Measurements from ENCODE around the gene CLIP3. TPM values are rescaled to one million over a fixed set of nuclear protein-coding genes. Genes with fewer than 3 reads are reported as not detected.

CLIP3 gene
- total RNA-seq, 4 donors from 2014 or later: 1.8 to 9.8 (median 5.2) TPM

DNA sequence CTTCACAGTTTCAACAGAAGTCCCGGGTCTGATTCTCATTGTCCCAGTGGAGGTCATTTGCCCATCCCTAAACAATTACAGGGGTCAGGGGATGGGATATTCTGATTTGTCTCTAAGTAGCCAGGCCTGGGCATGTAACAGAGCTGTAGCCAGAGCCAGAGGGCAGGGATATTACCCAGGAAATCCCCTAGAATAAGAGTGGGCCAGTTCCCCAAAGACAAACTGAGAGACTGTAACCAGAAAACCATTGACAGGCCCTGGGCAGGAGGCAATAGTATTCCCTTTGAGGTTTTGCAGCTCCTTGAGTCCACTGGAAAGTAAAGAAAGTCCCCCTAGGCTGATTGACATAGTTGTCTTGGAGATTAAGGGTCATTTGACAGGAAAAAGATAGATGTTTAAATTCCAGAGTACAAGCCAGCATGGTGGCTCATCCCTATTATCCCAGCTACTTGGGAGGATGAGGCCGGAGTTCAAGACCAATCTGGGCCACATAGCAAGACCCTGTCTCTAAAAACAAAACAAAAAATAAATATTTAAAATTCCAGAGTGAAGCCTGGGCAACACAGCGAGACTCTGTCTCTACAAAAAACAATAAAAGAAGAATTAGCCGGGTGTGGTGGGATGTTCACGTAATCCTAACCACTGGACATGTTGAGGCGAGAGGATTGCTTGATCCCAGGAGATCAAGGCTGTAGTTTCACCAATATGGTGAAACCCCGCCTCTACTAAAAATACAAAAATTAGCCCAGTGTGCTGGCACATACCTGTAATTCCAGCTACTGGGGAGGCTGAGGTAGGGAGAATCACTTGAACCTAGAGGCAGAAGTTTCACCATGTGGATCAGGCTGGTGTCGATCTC is 39.5 kb downstream of the CLIP3 start:
- no peak for DNase-seq
- no peak for TF ChIP-seq POLR2A (IDR thresholded peaks at IDR 0.05)
- TF ChIP-seq, protein P1, sequence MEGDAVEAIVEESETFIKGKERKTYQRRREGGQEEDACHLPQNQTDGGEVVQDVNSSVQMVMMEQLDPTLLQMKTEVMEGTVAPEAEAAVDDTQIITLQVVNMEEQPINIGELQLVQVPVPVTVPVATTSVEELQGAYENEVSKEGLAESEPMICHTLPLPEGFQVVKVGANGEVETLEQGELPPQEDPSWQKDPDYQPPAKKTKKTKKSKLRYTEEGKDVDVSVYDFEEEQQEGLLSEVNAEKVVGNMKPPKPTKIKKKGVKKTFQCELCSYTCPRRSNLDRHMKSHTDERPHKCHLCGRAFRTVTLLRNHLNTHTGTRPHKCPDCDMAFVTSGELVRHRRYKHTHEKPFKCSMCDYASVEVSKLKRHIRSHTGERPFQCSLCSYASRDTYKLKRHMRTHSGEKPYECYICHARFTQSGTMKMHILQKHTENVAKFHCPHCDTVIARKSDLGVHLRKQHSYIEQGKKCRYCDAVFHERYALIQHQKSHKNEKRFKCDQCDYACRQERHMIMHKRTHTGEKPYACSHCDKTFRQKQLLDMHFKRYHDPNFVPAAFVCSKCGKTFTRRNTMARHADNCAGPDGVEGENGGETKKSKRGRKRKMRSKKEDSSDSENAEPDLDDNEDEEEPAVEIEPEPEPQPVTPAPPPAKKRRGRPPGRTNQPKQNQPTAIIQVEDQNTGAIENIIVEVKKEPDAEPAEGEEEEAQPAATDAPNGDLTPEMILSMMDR (IDR thresholded peaks at IDR 0.05): no peak
- Histone ChIP-seq H3K4me1 (peaks cover 0 to 25% (median 10%) of the 10 kb centered on the region in 4 donors), H3K4me3 (no peak overlapping the region), H3K27ac (no peak overlapping the region), H3K9me3 (no peaks in the 10 kb centered on the region), H3K27me3 (no peaks in the 10 kb centered on the region), H3K36me3 (peaks cover 0 to 9% (median 0%) of the 10 kb centered on the region in 3 donors)

GRCh38 chr19:35991731-35992450 is 40.8 kb downstream of the CLIP3 start:
- Histone ChIP-seq H3K27ac (no peak overlapping the region), H3K27me3 (peaks cover 0 to 8% of the 10 kb centered on the region in 2 donors), H3K9me3 (no peaks in the 10 kb centered on the region), H3K36me3 (no peaks in the 10 kb centered on the region), H3K4me3 (no peak overlapping the region), H3K4me1 (peaks cover 0 to 22% (median 10%) of the 10 kb centered on the region in 4 donors)
- no peak for TF ChIP-seq POLR2A (IDR thresholded peaks at IDR 0.05)
- TF ChIP-seq, protein P1 (IDR thresholded peaks at IDR 0.05): no peak
- DNase-seq: no peak

GRCh38 chr19:35990771-35991730 is 41.6 kb downstream of the CLIP3 start:
- Histone ChIP-seq H3K4me1 (peaks cover 0 to 16% (median 6%) of the 10 kb centered on the region in 4 donors), H3K27me3 (peaks cover 0 to 8% of the 10 kb centered on the region in 2 donors), H3K36me3 (no peaks in the 10 kb centered on the region), H3K27ac (no peak overlapping the region), H3K9me3 (no peaks in the 10 kb centered on the region), H3K4me3 (no peak overlapping the region)
- TF ChIP-seq, protein P1 (IDR thresholded peaks at IDR 0.05): no peak
- no peak for TF ChIP-seq POLR2A (IDR thresholded peaks at IDR 0.05)
- DNase-seq: no peak

DNA sequence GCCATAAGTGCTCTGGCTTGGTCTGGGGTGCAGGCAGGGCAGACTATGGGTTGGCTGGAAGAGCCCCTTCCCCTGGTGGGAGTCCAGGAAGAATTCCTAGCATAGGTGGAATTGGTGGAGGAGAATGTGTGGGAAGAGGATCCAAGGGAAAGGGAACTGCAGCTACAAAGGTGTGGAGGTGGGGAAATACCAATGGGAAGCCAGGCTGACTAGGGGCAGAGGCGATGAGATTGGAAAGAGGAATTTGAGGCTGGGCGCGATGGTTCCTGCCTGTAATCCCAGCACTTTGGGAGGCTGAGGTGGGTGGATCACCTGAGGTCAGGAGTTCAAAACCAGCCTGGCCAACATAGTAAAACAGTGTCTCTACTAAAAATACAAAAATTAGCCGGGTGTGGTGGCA is 42.5 kb downstream of the CLIP3 start:
- no peaks in the 10 kb centered on the region for H3K36me3 ChIP-seq
- no peaks in the 10 kb centered on the region for H3K9me3 ChIP-seq
- DNase-seq: no peak
- no peak overlapping the region for H3K27ac ChIP-seq
- H3K4me3 ChIP-seq: no peak overlapping the region
- peaks cover 0 to 12% (median 2%) of the 10 kb centered on the region in 4 donors for H3K4me1 ChIP-seq
- TF ChIP-seq, protein P1 (IDR thresholded peaks at IDR 0.05): no peak
- no peak for TF ChIP-seq POLR2A (IDR thresholded peaks at IDR 0.05)
- peaks cover 0 to 8% of the 10 kb centered on the region in 2 donors for H3K27me3 ChIP-seq

DNA sequence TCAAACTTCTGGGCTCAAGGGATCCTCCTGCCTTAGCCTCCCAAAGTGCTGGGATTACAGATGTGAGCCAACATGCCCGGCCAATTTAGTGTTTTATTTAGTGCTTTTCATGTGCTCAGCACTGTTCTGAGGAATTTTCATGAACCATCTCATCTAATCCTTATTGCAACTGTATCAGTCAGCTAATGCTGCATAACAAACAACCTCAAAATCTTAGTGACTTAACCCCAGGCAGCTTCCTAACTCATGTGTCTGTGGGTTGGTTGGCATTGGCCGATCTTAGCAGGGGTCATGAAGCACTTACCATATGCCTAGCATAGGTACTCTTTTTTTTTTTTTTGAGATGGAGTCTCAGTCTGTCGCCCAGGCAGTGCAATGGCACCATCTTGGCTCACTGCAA is 43.8 kb downstream of the CLIP3 start:
- DNase-seq: no peak
- H3K4me1 ChIP-seq: peaks cover 0 to 7% (median 0%) of the 10 kb centered on the region in 4 donors
- TF ChIP-seq POLR2A (IDR thresholded peaks at IDR 0.05): no peak
- TF ChIP-seq, protein P1 (IDR thresholded peaks at IDR 0.05): no peak
- H3K4me3 ChIP-seq: no peak overlapping the region
- H3K36me3 ChIP-seq: no peaks in the 10 kb centered on the region
- H3K9me3 ChIP-seq: no peaks in the 10 kb centered on the region
- peaks cover 0 to 8% of the 10 kb centered on the region in 2 donors for H3K27me3 ChIP-seq
- H3K27ac ChIP-seq: no peak overlapping the region
